Fibroblast of upper back skin (primary cell): Measurements from ENCODE around the gene IFNLR1.
A peak's percentile ranks its signal among the peaks of the same experiment; 100 is the strongest.

Experiments
- DNase-seq: peaks from one replicate; pipeline ENCODE4 v3.0.0-alpha.2; 2013

Gene IFNLR1

DNA sequence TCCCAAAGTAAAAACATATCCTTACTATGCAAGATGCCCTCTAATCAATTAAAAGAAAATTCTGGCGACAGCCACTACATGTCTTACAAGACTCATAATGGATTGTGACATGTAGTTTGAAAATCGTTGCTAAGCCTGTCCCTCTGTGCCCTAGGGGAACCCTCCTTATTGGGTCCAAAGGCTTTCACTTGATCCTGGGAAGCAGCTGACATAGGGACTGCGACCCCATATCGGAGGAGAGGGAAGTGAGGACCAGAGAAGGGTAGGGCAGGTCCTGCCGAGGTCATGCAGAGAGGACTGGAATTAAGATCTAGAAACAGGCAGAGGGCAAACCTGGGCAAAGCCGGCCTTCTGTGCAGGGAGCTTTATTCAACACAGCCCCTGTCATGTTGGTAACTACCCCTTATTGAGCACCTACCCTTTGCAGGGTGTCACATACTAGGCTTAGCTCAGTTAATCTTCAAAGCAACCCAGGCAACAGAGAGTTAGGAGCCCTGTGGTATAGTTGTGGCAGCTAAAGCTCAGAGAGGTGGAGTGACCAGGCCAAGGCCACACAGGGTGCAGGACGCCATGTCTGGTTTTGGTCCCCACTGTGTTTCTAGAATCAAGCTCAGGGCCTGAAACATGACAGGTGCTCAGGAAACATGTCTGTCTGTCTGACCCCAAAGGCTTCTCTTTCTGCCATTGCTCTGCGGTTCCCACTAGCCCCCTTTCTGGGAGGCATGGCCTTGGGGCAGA lies 18.4 kb upstream of the IFNLR1 start:
- no peak for DNase-seq

DNA sequence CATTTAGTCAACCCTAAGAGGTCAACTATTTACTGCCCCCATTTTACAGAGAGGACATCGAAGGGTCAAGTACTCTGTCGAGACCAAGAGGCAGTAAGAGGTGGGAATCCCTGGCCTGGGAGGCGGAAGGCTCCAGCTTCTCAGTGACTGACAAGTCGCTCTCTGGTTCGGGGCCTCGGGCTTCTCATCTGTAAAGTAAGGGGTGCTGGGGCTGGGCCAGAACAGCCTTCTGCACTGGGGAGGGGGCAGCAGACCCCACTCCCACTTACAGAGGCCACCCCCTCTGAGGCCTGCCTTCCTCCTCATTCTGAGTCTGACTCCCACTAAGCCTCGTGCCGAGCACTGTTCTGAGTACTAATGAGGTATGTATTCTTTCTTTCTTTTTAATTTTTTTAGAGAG lies 17.0 kb upstream of the IFNLR1 start:
- no peak for DNase-seq

DNA sequence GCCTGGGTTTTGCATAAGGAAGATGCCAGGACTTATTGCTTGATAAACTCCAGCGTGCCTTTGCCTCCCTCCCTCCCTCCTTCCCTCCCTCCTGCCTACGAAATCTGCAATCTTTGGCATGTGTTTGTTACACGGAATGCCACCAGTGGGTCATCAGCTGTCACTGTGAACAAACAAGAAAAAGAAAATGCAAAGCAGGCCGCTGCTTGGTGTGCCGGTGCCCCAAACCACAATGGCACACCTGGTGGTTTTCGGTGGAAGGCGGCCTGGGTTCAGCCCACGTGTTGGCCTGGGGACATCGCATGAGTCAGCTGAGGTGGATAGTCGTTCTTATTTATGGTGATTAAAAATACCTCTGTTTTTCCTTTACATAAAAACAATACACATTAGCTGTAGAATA lies 16.3 kb upstream of the IFNLR1 start:
- DNase-seq, result no peak

DNA sequence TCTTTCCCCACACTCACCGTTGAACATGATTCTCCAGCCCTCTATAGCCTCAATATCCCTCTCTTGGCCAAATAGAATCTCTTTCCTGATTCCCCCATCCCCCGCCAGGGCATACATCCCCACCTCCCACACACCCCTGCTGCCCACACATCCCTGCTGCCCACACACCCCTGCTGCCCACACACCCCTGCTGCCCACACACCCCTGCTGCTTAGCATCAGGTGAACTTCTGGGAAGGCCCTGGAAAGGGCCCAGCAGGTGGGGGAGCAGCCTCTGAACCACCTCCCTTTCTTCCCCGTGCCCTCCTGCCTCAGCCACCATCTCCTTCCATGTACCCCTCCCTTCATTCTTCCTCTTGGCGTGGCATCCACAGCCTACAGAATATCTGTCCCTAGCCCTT lies 15.9 kb upstream of the IFNLR1 start:
- no peak for DNase-seq

DNA sequence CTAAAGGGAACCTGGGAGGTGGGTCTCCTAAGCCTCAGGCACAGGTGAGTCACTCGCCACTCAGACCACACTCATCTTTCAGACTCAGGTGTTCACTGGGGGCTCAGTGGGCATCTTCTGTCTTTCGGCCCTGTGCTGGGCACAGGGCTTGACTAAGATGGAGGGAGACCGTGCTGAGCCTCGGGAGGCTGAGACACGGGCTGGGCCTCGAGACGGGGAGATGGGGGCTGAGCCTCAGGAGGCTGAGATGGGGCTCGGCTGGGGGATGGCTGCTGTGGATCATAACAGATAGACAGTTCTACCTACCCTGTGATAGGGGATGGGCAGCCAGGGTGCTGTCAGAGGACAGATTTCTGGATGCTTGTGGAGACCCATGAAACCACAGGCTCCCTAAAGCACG lies 15.5 kb upstream of the IFNLR1 start:
- no peak for DNase-seq

DNA sequence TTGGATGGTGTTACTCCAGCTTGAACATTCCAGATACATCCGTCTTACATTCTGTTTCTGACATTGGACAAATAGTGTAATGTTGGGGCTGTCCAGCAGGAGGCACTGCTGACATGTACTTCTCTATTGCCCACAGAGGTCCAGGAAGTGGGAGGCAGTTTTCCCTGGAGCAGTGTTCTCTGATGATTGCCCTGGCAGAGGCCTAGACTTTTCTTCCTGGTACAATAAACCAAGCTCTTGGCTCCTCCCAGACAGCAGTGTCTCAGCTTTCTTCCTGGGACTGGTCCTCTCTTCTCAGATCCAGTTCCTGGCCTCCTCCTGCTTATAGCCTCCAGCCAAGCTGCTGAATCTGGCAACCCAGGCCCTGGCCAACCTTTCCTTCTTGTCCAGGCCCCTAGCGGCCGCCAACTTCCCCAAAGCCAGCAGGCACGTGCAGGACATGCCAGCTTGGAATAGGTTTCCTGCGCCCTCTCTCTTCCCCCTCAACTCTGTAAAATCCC lies 14.9 kb upstream of the IFNLR1 start:
- peak; percentile 87 for DNase-seq

DNA sequence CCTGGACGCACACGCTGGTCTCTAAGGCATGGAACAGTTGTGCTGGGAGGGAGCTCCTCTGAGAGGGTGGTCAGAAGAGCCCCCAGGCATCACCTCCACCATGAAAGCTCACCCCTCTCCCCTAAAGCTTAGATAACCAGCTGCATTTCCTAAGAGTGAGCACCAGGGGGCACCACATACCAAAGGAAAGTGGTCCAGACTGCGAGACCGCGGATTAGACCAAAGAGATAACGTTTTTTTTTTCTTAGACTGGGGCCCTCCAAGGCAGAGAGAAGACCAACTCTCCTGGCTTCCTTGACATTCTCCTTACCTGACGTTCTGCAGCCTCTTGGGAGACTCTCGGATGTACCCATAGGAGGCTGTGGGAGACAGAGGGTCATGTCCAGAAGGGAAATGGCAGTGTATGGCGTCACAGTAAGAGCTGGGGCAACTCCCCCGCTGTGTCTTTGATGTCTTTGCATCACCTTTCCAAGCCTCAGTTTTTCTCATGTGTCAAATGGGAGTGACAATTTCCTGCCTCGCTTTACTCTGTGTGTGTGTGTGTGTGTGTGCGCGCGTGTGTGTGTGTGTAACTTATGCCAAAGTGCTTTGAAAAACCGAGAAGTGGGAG lies 12.3 kb upstream of the IFNLR1 start:
- peak; percentile 62 for DNase-seq

DNA sequence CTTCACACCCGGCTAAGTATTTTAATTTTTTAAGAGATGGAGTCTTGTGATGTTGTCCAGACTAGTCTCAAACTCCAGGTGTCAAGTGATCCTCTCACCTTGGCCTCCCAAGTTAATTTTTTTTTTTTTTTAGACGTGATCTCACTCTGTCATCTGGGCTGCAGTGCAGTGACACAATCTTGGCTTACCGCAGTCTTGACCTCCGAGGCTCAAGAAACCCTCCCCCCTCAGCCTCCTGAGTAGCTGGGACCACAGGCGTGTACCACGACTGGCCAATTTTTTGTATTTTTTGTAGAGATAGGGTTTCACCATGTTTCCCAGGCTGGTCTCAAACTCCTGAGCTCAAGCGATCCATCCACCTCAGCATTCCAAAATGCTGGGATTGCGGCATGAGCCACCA lies 11.7 kb upstream of the IFNLR1 start:
- DNase-seq, result no peak

DNA sequence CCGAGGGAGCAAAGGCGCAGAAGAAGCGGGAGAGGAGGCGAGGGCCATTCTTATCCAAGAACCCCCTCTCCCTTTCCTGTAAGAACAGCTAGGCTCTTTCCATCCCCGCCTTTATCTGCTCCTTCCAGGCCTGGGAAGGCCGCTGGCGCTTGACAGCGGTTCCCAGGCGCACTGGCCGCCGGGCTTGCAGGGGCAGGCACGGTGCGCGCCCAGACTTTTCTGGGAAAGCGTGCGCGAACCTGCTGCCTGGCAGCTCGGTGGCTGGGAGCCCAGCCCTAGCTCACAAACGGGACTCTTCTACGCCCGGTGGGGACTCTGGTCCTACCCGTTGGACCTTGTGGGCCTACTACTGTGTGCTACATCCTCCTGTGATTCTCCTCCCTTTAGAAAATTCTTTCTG lies 8.8 kb upstream of the IFNLR1 start:
- DNase-seq, result no peak

DNA sequence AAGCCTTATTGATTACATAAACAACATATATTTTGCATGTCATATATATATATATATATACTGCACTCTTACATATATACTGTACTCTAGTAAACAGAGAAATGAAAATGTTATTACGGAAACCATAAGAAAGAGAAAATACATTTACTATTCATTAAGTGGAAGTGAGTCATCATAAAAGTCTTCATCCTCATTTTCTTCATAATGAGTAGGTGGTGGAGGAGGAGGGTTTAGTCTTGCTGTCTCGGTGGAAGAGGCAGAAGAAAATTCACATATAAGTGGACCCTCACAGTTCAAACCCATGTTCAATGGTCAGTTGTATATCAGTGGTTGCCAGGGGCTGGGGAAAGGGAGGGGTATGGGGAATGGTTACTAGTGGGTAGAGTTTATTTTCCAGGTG lies 8.0 kb upstream of the IFNLR1 start:
- DNase-seq, result no peak

DNA sequence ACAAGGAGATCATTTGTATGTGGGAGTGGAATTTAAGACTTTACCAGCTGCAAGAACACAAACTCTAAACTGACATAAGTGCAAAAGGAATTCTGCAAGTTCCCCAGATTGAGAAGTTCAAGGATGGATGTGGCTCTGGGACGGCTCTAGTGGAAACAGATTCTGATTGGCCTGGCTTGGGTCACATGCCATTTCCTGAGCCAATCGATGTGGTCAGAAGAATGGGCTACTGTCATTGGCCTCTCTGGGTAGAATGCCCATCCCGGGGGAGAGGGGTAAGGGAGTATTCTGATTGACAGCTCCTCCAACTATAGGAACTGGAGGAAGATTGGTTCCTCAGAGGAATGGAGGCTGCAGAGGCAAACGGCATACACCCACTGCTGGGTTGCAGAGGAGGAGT lies 6.0 kb upstream of the IFNLR1 start:
- DNase-seq, result peak; percentile 9

DNA sequence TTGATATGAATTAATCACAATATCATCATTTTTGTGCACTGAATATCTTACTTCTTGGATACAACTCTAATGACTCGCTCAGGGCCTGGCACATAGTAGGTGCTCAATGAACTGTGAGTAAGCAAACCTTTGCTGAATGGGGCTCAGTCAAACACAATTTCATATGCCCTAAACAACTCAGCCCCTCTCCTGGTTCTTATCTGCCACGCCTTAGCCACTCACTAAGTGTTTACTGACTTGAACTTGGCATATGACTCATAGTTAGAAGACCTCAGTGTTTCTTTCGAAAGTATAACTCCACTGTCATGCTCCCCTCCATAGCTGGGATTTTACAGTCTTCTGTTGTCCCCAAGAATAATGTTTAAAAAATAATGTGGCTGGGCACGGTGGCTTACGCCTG lies 4.8 kb upstream of the IFNLR1 start:
- DNase-seq, result no peak

DNA sequence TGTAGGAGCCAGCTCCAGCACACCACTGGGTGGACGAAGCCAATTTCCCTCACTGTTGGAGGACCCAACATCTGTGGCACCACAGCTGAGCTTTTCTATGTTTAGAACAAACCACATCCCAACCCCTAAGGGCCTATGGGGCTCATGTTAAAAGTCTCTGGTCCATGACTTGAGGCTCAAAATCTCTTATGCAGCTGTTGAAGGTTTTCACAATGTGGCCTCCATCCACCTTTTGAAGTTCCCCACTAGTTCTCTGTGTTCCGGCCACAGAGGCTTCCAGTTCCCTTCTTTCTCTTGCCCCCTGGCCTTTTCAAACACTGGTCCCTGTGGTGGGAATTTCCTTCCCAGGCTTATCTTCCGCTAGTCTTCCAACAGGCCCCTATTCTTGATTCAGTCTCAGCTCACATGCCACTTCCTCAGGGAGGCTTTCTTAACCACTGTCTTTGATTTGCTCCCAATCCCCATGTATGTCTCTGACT lies 3.9 kb upstream of the IFNLR1 start:
- DNase-seq, result no peak

DNA sequence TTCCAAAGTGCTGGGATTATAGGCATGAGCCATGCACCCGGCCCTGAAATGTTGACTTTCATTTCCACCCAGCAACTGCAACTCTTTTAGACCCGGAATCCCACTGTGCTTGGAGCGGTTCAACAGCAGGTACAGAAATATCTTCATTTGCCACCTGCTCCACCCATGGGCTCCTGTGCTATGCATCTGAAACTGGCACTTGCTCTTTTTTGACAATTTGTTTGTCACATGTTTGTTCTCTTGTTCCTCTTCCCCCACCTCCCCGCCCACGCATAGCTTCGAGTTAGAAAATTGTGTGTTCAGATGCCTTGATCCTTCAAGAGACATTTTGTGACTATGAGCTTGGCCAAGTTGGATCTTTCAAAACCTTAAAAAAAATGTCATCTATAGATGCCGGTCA lies 2.4 kb upstream of the IFNLR1 start:
- no peak for DNase-seq

DNA sequence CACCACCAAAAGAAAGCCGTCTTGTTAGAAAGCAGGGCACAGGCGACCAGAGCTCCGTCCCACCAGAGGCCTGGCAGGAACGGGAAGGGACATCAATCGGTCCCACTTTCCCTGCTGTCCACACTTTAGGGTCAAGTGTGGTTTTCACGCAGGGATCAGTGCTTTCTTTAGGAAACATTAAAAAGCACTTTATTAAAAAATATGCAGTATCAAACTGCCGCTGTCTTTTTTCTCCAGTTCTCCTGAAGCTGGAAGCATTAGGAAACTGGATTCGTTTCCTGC lies 437 bp downstream of the IFNLR1 start:
- DNase-seq, result no peak

DNA sequence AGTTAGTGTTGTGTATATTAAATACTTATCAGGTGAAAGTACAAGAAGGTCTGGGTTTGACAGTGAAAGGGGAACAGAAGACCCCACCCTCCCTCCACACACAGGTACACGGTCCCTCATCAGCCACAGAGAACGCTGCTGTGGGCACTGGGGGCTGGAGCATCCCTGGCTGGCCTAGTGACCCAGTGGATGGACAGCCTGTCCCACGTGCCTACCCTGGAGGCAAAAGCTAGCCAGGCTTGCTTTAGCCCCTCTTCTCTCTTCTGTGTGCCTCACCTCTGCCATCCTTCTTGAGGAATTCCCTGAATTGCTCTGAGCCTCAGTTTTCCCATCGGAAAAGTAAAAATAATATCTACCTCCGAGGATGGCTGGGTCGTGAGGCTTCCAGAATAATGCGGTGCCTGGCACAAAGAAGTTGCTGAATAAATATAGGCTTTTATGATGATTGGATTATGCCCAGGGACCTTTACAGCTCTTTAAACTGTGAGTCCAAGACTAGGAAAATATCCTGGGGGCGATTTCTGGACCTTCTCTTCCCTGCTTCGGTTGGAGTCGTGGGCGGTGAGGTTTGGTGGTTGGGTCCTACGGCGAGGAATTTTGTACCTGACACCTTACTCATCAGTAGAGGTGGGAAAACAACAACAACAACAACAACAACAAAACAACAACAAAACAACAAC lies 918 bp downstream of the IFNLR1 start:
- DNase-seq, result no peak

DNA sequence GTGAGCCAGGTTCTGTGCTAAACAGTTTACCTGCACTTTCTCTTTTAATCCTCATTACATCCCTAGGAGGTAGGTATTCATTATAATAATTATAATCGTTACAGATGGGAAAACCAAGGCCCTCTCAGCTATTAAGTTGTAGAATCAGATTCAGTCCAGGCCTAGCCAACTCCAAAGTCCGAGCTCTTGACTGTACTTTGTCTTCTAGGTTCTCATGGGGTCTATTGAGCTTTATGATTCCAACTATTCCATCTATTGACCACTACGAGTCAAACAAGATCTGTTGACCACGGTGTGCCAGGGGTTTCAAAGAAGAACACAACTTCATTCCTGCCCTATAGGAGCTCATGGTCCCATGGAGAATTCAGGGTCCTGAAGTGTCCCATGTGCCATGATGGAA lies 2.0 kb downstream of the IFNLR1 start:
- DNase-seq, result no peak

DNA sequence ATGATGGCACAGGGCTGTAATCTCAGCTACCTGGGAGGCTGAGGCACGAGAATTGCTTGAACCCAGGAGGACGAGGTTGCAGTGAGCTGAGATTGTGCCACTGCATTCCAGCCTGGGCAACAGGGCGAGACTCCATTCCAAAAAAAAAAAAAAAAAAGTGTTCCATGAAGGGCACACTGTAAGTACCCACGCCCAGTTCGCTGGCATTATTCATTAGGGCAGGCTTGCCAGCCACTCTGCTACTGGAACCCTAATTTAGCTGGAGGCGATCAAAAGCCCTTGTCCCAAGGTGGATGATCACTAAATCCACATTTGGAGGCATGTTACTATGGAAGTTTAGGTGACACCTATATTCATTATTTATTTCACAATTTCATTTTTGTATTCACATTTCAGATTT lies 5.0 kb downstream of the IFNLR1 start:
- DNase-seq, result no peak

DNA sequence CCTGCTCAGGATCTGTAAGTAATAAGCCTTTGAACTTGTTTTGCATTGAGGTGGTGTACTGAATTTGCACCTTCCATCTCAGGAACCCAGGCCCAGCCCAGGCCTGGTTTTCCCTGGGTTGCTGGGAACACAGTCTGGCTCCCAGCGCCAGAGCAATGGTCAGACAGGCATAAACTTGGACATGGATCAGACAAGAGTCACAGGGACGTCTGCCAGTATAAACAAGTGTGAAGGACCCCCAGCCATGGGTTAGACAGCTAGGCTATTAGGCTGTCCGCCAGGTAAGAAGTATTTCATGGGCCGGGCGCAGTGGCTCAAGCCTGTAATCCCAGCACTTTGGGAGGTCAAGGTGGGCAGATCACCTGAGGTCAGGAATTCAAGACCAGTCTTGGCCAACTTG lies 5.5 kb downstream of the IFNLR1 start:
- DNase-seq, result no peak

DNA sequence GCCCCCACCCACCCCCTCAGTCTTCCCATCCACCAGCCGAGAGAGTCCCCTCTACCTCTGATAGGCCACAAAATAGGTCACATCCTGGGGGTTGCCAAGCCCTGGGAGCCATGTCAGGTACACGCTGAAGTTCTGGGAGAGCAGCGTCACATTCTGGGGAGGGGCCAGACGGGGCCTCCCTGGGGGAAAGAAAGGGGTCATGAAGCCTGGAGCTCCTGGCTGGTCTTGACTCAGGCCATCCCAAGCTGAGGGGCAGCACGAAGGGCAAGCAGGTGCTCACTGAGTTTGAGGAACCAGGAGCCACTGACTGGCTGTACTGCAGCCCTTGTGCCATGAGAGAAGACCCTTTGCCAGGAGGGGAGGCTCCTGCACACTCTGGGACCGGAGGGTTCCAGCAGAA lies 6.4 kb downstream of the IFNLR1 start:
- DNase-seq, result no peak

DNA sequence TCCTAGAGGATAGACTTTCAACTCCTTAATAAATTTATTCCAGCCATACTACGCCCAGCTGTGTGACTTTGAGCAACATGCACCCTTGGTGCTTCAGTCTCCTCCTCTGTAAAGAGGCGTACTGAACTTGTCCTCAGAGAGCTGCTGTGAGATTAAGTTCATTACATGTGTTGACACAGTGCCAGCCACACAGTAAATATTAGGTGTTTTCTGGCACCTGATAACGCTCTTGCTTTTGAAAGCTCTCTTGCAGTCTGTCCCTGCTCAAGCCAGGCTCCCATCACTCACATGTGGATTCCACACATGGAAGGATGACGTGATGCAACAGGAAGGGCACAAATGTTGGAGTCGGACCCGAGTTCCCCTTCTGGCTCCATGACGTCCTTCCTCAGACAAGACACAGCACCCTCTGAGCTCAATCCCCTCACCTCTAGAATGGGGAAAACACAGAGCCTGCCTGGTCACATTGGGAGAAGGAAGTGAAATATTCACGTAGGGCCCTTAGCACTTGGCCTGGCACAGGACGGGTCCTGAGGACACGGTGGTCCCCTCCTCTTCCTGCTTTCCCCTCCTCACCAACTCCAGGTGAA lies 7.7 kb downstream of the IFNLR1 start:
- no peak for DNase-seq

DNA sequence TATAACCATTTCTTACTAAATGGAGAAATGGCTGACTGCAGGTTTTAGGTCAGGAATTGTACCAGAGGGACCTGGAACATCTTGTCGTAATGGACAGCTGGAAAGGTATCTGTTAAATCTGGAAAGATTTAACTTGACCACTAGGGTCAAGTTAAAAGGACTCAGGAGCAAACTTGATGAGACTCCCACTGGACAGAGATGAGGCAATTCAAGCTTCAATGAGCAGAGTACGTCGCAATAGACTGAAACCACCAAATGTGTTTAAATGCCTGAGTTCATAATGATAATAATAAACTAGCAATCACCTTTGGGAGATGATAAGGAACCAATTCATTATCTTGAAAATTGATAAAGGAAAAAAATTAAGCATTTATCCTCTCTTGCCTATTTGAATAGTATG lies 8.7 kb downstream of the IFNLR1 start:
- DNase-seq, result no peak

DNA sequence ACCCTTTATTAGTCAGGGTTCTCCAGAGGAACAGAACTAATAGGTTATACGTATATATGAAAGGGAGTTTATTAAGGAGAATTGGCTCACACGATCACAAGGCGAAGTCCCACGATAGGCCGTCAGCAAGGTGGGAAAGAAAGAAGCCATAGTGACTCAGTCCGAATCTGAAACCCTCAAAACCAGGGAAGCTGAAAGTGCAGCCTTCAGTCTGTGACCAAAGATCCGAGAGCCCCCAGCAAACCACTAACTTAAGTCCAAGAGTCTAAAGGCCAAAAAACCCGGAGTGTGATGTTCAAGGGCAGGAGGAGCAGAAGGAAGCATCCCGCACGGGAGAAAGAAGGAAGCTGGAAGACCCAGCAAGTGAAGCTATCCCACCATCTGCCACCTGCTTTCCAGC lies 9.9 kb downstream of the IFNLR1 start:
- no peak for DNase-seq
